NCI-H2196 (cell line): Measurements from ENCODE around the gene PCSK5.
"Not testable (repeated sequence)": the region's sequence is repeated elsewhere in the genome, so short reads cannot be mapped to it uniquely, and the experiment has no call there.

ENCODE experiments used
- DNase-seq: peaks from one replicate; lab custom pipeline; 2025; ENCODE audit not compliant: unreplicated experiment; lab: John Stamatoyannopoulos, UW

PCSK5 gene

DNA sequence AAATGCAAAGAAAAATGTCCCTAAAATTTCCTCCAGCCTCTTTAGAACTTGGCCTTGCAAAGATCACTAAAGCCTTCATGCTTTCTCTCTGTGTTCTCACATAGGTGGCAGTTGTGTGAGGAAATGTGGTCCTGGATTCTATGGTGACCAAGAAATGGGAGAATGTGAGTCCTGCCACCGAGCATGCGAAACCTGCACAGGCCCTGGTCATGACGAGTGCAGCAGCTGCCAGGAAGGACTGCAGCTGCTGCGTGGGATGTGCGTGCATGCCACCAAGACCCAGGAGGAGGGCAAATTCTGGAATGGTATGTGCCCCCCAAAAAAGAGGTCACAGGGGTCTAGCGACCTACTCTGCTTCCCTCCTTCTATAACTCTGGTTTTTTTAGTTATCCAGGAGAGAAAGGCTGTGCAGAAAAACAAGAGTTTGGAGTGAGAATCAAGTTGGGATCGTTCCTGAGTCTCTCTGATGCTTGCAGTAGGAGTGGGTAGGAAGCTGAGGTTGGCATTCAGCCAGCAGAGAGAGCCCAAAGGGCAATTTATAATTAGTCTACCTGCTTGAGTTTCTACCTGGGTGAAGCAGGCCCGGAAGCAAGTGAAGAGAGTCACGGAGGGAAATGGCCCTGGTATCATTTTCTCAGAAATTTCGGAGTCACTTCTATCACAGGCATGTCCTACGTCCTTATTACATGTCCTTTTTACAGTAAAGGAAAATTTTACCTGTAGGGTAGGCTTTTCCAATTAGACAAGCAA lies 406.3 kb downstream of the PCSK5 start:
- DNase-seq = no peak

DNA sequence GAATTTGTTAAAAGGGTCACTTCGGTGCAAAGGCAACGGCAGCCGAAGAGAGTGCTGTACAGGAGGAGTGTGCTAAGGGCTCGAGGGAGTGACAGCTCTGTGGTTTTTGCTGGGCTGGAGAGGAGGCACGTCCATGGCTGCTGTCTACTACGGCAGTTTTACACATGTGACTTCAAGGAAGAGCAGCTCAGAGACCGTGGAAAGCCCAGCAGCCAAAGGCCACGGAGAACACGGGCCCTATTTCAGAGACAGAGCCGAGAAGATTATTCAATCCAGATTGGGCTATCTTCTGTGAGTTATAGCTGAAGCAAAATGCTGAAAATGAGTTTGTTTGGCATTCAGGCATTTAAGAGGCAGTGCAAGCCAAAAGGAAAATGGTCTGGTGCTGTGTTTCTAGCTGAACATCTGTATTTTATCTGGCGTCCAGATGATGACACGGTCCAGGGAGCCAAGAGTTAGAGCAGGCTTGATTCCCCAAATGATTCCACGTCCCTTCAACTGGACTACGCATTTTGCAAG lies 407.3 kb downstream of the PCSK5 start:
- DNase-seq = no peak

- no peak for DNase-seq
These were observed 408.2 kb downstream of the PCSK5 start for GRCh38 chr9:76298521-76299144.

- no peak for DNase-seq
These were observed 412.1 kb downstream of the PCSK5 start for GRCh38 chr9:76302543-76302942.

- DNase-seq = peak; percentile 41
These were observed 412.6 kb downstream of the PCSK5 start for GRCh38 chr9:76302947-76303550.

- not testable (repeated sequence) for DNase-seq
These were observed 416.6 kb downstream of the PCSK5 start for GRCh38 chr9:76307047-76307446.

DNA sequence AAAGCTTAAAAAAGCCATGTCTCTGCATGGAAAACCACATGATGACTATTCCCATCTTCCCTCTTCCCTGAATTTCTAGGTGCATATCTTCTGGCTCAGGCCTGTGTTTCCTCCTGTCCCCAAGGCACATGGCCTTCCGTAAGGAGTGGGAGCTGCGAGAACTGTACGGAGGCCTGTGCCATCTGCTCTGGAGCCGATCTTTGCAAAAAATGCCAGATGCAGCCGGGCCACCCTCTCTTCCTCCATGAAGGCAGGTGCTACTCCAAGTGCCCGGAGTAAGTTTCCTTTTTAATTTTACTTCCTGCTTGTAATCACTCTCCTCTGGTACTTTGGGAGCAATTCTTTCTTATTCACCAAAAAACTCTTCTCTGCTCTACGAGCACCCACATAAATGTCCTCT lies 420.1 kb downstream of the PCSK5 start:
- DNase-seq = no peak

DNA sequence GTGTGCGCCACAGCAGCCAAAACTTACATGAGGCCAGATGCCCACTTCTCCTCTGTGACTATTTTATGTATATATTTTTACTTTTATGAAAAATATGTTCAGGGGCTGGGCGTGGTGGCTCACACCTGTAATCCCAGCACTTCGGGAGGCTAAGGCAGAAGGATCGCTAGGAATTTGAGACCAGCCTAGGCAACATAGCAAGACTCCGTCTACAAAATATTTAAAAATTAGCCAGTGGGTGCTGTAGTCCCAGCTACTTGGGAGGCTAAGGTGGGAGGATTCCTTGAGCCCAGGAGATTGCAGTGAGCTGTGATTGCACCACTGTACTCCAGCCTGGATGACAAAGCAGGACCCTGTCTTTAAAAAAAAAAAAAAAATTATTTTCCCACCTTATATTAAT lies 420.5 kb downstream of the PCSK5 start:
- no peak for DNase-seq

- no peak for DNase-seq
These were observed 421.1 kb downstream of the PCSK5 start for GRCh38 chr9:76311537-76311936.

DNA sequence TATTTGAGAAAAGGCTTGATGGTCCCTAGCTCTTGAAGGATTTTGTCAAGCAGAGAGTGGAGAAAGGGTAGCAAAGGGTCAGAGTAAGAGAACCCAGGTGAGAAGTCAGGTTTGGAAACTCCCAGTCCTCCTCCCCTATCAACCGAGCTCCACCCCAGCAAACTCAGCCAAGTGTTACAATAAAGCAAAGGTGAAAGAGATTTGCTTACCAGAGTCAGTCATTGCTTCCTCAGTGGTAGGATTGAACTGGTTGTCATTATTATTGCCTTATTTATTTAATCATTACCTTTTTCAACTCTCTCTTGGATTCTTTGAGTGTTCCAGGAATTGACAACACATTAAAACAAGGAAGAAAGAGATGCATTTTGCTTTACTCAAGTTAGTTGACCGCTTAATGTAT lies 423.3 kb downstream of the PCSK5 start:
- DNase-seq = no peak

DNA sequence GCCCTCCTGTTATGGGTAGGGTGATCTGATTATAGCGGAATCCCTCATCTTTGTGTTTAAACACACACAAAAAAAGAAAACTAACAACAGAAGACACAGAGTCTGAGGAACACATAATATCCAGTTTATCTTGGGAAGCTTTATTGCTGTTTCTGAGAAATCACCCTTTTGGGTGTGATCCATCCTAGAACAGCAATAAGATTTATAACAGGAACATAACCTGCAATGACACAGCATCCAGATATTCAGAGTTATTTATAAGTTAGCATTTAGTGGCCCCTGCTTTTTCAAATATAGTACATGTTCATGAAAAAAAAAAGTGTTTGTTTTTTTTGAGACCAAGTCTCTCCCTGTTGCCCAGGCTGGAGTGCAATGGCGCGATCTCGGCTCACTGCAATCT lies 423.8 kb downstream of the PCSK5 start:
- DNase-seq = no peak

DNA sequence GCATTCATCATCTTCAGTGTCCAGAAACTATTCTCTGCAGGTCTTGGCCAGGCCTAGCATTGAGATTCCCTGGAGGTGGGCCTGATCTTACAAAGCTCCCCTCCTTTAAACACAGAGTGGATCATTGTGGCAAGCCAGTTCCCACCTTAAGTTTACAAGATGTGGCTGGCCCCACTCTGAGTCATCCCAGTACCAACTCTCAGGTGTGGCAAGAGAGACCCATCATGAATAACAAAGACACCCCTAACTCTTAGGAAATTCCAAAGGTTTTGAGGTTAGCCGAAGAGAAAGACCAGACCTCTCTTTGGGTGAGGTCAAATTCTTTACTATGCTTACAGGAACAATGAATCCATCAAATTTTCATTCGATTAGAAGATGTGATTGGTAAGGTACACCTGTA lies 425.6 kb downstream of the PCSK5 start:
- no peak for DNase-seq

GRCh38 chr9:76319466-76319865 lies 429.0 kb downstream of the PCSK5 start:
- DNase-seq = not testable (repeated sequence)

DNA sequence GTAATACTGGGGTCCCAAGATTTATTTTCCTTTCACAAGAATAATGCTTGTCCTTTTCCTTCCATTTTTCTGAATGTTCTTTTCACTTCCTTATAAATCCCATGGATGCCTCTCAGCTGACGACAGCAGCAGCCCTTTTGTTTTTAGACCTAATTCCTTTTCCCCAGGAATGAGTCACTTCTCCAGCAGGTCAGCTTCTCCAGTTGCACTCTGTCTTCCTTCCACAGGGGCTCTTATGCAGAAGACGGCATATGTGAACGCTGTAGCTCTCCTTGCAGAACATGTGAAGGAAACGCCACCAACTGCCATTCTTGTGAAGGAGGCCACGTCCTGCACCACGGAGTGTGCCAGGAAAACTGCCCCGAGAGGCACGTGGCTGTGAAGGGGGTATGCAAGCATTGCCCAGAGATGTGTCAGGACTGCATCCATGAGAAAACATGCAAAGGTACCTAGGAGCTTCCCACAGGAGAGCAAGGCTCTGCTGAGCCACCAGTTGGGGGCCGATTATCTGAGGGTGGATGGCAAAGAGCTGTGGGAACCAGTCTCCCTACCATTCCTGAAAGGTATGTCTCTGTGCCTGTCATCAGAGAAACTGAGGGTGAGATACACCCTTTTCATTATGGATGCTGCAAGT lies 430.8 kb downstream of the PCSK5 start:
- no peak for DNase-seq

DNA sequence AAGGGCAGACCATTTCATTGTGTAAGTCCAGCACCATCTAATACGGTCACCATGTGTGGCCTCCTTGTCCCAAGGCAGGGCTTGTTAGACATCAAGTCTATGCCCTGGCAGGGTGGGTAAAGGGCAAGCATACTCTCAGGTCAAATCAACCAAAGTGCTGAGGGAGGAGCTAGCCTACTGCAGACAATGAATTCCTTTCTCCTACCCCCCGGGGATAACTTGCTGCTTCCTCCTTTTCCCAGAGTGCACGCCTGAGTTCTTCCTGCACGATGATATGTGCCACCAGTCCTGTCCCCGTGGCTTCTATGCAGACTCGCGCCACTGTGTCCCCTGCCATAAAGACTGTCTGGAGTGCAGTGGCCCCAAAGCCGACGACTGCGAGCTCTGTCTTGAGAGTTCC lies 432.3 kb downstream of the PCSK5 start:
- DNase-seq = no peak

GRCh38 chr9:76323490-76323889 lies 433.0 kb downstream of the PCSK5 start:
- no peak for DNase-seq

GRCh38 chr9:76324030-76324429 lies 433.6 kb downstream of the PCSK5 start:
- not testable (repeated sequence) for DNase-seq

DNA sequence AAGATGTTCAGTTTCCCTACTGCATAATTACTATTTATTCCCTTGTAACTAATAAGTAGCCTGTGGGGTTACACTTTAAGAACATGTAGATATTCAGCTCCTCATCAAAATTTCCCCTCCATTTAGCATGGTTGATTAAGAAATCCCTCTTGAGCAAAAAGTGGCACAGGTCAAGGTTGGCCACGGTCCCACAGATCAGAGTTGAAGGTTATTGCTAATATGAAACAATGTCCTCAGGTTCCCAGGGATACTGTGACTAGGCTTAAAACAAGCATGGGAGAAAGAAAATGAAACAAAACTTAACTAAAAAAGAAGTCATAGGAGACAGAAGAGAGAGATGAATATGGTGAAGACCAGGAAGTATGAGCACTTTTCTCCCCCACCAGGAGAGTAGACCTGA lies 439.6 kb downstream of the PCSK5 start:
- no peak for DNase-seq

DNA sequence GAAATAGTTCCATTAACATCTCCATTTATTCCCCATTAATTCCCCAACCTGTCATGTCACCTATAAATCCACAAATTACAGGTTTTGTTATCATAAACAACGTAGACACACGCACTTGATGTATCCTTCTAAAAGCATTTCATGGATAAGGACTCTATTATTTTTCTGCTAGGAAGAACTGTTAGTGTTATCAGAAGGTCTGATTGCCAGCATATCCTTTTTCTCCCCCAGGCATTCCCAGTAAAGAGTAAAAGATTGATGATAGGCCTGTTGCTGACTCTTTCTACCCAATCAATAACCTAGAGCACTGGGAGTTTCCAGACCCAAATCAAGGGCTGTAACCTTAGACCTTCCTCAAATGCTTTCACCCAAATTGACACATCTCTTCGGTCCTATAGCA lies 442.9 kb downstream of the PCSK5 start:
- DNase-seq = no peak

DNA sequence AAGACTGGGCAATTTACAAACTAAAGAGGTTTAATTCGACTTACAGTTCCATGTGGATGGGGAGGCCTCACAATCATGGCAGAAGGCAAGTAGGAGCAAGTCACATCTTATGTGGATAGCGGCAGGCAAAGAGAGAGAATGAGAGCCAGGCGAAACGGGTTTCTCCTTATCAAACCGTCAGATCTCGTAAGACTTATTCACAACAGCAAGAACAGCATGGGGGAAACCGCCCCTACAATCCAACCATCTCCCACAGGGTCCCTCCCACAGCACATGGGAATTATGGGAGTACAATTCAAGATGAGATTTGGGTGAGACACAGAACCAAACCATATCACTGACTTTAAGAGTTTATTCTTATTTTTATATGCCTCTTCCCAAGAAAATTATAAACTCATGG lies 443.5 kb downstream of the PCSK5 start:
- no peak for DNase-seq

- DNase-seq = no peak
These were observed 445.6 kb downstream of the PCSK5 start for GRCh38 chr9:76336027-76336426.

DNA sequence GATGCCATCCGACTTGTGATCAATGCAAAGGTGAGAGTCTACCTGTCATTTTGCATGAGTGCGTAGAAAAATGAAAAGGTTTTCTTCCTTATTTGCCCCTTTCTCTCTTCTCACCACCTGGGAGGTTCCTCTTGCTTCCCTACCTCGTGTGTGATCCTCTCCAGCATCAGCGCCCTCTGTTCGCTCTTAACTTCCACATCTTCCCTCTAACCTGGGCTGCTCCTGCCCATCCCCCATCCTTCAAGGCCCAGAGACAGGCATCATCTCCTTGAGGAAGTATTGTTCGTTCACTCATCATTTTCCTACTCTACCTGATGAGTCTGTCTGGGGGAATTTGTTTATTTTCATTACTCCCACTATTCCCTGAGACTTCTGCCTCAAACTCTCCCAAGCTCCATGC lies 447.9 kb downstream of the PCSK5 start:
- DNase-seq = no peak
